ENCODE results near the gene RPN1. TPM values are rescaled to one million over a fixed set of nuclear protein-coding genes. Genes with fewer than 3 reads are reported as not detected.
"Not testable (repeated sequence)": the region's sequence is repeated elsewhere in the genome, so short reads cannot be mapped to it uniquely, and the experiment has no call there.

RPN1 gene
- total RNA-seq = 164 TPM

- H3K4me1 ChIP-seq (ENCODE audit: insufficient read depth, low read length) = peaks cover 67% of the 10 kb centered on the region
- H3K27me3 ChIP-seq (ENCODE audit: insufficient read depth, low read length) = no peaks in the 10 kb centered on the region
- no peaks in the 10 kb centered on the region for H3K9me3 ChIP-seq (ENCODE audit: low read depth, low read length)
- peak within 1 kb of the TSS; percentile 99 for H3K4me3 ChIP-seq (ENCODE audit: low read length)
Measured at GRCh38 chr3:128650096-128651050, at the start of gene RPN1. Gene RPN1 (minus strand): TSS chr3:128650818. CDS start chr3:128650800, 18 bp downstream.

- H3K27me3 ChIP-seq (ENCODE audit: insufficient read depth, low read length) = no peaks in the 10 kb centered on the region
- no peaks in the 10 kb centered on the region for H3K9me3 ChIP-seq (ENCODE audit: low read depth, low read length)
- peak overlapping the region; percentile 41 for H3K4me3 ChIP-seq (ENCODE audit: low read length)
- peaks cover 43% of the 10 kb centered on the region for H3K4me1 ChIP-seq (ENCODE audit: insufficient read depth, low read length)
Measured at GRCh38 chr3:128698211-128699047, 47.8 kb upstream of the RPN1 start.

GRCh38 chr3:128697341-128697740 is 46.7 kb upstream of the RPN1 start:
- Histone ChIP-seq H3K27me3 (ENCODE audit: insufficient read depth, low read length) (no peaks in the 10 kb centered on the region), H3K9me3 (ENCODE audit: low read depth, low read length) (no peaks in the 10 kb centered on the region), H3K4me1 (ENCODE audit: insufficient read depth, low read length) (peaks cover 38% of the 10 kb centered on the region), H3K4me3 (ENCODE audit: low read length) (no peak overlapping the region)

- Histone ChIP-seq H3K4me1 (ENCODE audit: insufficient read depth, low read length) (peaks cover 19% of the 10 kb centered on the region), H3K4me3 (ENCODE audit: low read length) (no peak overlapping the region), H3K9me3 (ENCODE audit: low read depth, low read length) (no peaks in the 10 kb centered on the region), H3K27me3 (ENCODE audit: insufficient read depth, low read length) (no peaks in the 10 kb centered on the region)
Measured at GRCh38 chr3:128693696-128694095, 43.1 kb upstream of the RPN1 start.

- Histone ChIP-seq H3K4me3 (ENCODE audit: low read length) (no peak overlapping the region), H3K27me3 (ENCODE audit: insufficient read depth, low read length) (no peaks in the 10 kb centered on the region), H3K4me1 (ENCODE audit: insufficient read depth, low read length) (peaks cover 14% of the 10 kb centered on the region), H3K9me3 (ENCODE audit: low read depth, low read length) (no peaks in the 10 kb centered on the region)
Measured at GRCh38 chr3:128689060-128689459, 38.4 kb upstream of the RPN1 start.

GRCh38 chr3:128686465-128686864 is 35.8 kb upstream of the RPN1 start:
- Histone ChIP-seq H3K9me3 (ENCODE audit: low read depth, low read length) (no peaks in the 10 kb centered on the region), H3K27me3 (ENCODE audit: insufficient read depth, low read length) (no peaks in the 10 kb centered on the region), H3K4me3 (ENCODE audit: low read length) (no peak overlapping the region), H3K4me1 (ENCODE audit: insufficient read depth, low read length) (peaks cover 24% of the 10 kb centered on the region)

GRCh38 chr3:128684986-128685726 is 34.5 kb upstream of the RPN1 start:
- Histone ChIP-seq H3K27me3 (ENCODE audit: insufficient read depth, low read length) (no peaks in the 10 kb centered on the region), H3K4me1 (ENCODE audit: insufficient read depth, low read length) (peaks cover 31% of the 10 kb centered on the region), H3K9me3 (ENCODE audit: low read depth, low read length) (no peaks in the 10 kb centered on the region), H3K4me3 (ENCODE audit: low read length) (no peak overlapping the region)

GRCh38 chr3:128683957-128684356 is 33.3 kb upstream of the RPN1 start:
- Histone ChIP-seq H3K9me3 (ENCODE audit: low read depth, low read length) (no peaks in the 10 kb centered on the region), H3K27me3 (ENCODE audit: insufficient read depth, low read length) (no peaks in the 10 kb centered on the region), H3K4me1 (ENCODE audit: insufficient read depth, low read length) (peaks cover 40% of the 10 kb centered on the region), H3K4me3 (ENCODE audit: low read length) (no peak overlapping the region)

- no peaks in the 10 kb centered on the region for H3K9me3 ChIP-seq (ENCODE audit: low read depth, low read length)
- H3K27me3 ChIP-seq (ENCODE audit: insufficient read depth, low read length) = no peaks in the 10 kb centered on the region
- peaks cover 40% of the 10 kb centered on the region for H3K4me1 ChIP-seq (ENCODE audit: insufficient read depth, low read length)
- H3K4me3 ChIP-seq (ENCODE audit: low read length) = peak overlapping the region; percentile 82
Measured at GRCh38 chr3:128681369-128681829, 30.8 kb upstream of the RPN1 start.

- peak overlapping the region; percentile 82 for H3K4me3 ChIP-seq (ENCODE audit: low read length)
Measured at GRCh38 chr3:128680603-128681368, 30.2 kb upstream of the RPN1 start.

GRCh38 chr3:128679338-128679737 is 28.7 kb upstream of the RPN1 start:
- no peaks in the 10 kb centered on the region for H3K9me3 ChIP-seq (ENCODE audit: low read depth, low read length)
- H3K4me1 ChIP-seq (ENCODE audit: insufficient read depth, low read length) = peaks cover 43% of the 10 kb centered on the region
- no peaks in the 10 kb centered on the region for H3K27me3 ChIP-seq (ENCODE audit: insufficient read depth, low read length)
- H3K4me3 ChIP-seq (ENCODE audit: low read length) = no peak overlapping the region

More at GRCh38 chr3:128680603-128681368, 30.2 kb upstream of the RPN1 start:
- H3K4me1 ChIP-seq (ENCODE audit: insufficient read depth, low read length) = peaks cover 40% of the 10 kb centered on the region
- no peaks in the 10 kb centered on the region for H3K9me3 ChIP-seq (ENCODE audit: low read depth, low read length)
- no peaks in the 10 kb centered on the region for H3K27me3 ChIP-seq (ENCODE audit: insufficient read depth, low read length)

- H3K4me3 ChIP-seq (ENCODE audit: low read length) = not testable (repeated sequence)
Measured at GRCh38 chr3:128675802-128676201, 25.2 kb upstream of the RPN1 start.

GRCh38 chr3:128674161-128674784 is 23.7 kb upstream of the RPN1 start:
- peaks cover 32% of the 10 kb centered on the region for H3K4me1 ChIP-seq (ENCODE audit: insufficient read depth, low read length)
- no peak overlapping the region for H3K4me3 ChIP-seq (ENCODE audit: low read length)
- H3K9me3 ChIP-seq (ENCODE audit: low read depth, low read length) = no peaks in the 10 kb centered on the region
- no peaks in the 10 kb centered on the region for H3K27me3 ChIP-seq (ENCODE audit: insufficient read depth, low read length)

More at GRCh38 chr3:128675802-128676201, 25.2 kb upstream of the RPN1 start:
- H3K9me3 ChIP-seq (ENCODE audit: low read depth, low read length); H3K27me3 ChIP-seq (ENCODE audit: insufficient read depth, low read length): not testable (repeated sequence)
- H3K4me1 ChIP-seq (ENCODE audit: insufficient read depth, low read length) = peaks cover 43% of the 10 kb centered on the region

Data from mononuclear cell (primary cell).